HepG2 (cell line): ENCODE measurements around the gene CAPN3. TPM values are rescaled to one million over a fixed set of nuclear protein-coding genes. Genes with fewer than 3 reads are reported as not detected.

Experiments
- CEBPG ChIP-seq: IDR thresholded peaks from 2 replicates; pipeline ENCODE4 v1.6.1; 2016
- CREB1 ChIP-seq, 2 experiments: fragments of 450-650 bp in 1 of 2; IDR thresholded peaks; 2 replicates each; pipeline ENCODE4 v1.6.1; 2016 to 2017; ENCODE audit warnings: control low read depth in 1 of 2, mild to moderate bottlenecking in 1 of 2, missing compliant biosample characterization in 1 of 2, missing genetic modification characterization in 1 of 2
- FOXO1 ChIP-seq: sonication (generic); formaldehyde crosslinking; IDR thresholded peaks from 2 replicates; pipeline ENCODE4 v1.4.0; 2020; ENCODE audit warnings: missing genetic modification reagents
- HCFC1 ChIP-seq: fragments of 150-350 bp; IDR thresholded peaks from 2 replicates; pipeline ENCODE4 v1.6.1; 2014; ENCODE audit warnings: low read depth, low read length
- HNRNPL ChIP-seq: fragments of 200-400 bp; formaldehyde crosslinking; IDR thresholded peaks from 2 replicates; pipeline ENCODE4 v1.6.1; 2017; ENCODE audit warnings: mild to moderate bottlenecking, low read depth, low read length
- IRF1 ChIP-seq: sonication (generic); formaldehyde crosslinking; IDR thresholded peaks from 2 replicates; pipeline ENCODE4 v1.4.0; 2020; ENCODE audit warnings: low read depth, mild to moderate bottlenecking, missing genetic modification reagents
- MEF2D ChIP-seq: sonication (generic); formaldehyde crosslinking; IDR thresholded peaks from 2 replicates; pipeline ENCODE4 v1.5.1; 2020; ENCODE audit warnings: mild to moderate bottlenecking, missing genetic modification reagents
- MEIS1 ChIP-seq: sonication (generic); formaldehyde crosslinking; IDR thresholded peaks from 2 replicates; pipeline ENCODE4 v1.9.0; 2021; ENCODE audit warnings: mild to moderate bottlenecking, missing genetic modification reagents, moderate library complexity, borderline replicate concordance
- MIER3 ChIP-seq: IDR thresholded peaks from 2 replicates; pipeline ENCODE4 v1.6.1; 2016; ENCODE audit warnings: missing compliant biosample characterization, borderline replicate concordance
- MXI1 ChIP-seq: IDR thresholded peaks from 3 replicates; pipeline ENCODE4 v1.6.1; 2012; ENCODE audit warnings: low read depth, low read length, inconsistent platforms, borderline replicate concordance
- NCOA2 ChIP-seq: sonication (generic); formaldehyde crosslinking; IDR thresholded peaks from 2 replicates; pipeline ENCODE4 v1.8.0; 2022; ENCODE audit warnings: inconsistent platforms
- NFE2 ChIP-seq: sonication (generic); formaldehyde crosslinking; IDR thresholded peaks from 2 replicates; pipeline ENCODE4 v1.4.0; 2020; ENCODE audit warnings: missing genetic modification reagents
- NFIC ChIP-seq: IDR thresholded peaks from 2 replicates; pipeline ENCODE4 v1.6.1; 2012; ENCODE audit warnings: mild to moderate bottlenecking, low read length, inconsistent platforms
- SCMH1 ChIP-seq: sonication (generic); formaldehyde crosslinking; IDR thresholded peaks from 2 replicates; pipeline ENCODE4 v1.9.0; 2021; ENCODE audit warnings: missing genetic modification reagents, mild to moderate bottlenecking, borderline replicate concordance
- TBL1XR1 ChIP-seq: fragments of 150-350 bp; IDR thresholded peaks from 2 replicates; pipeline ENCODE4 v1.6.1; 2014; ENCODE audit warnings: borderline replicate concordance, low read length; ENCODE audit not compliant: partially characterized antibody
- U2AF2 ChIP-seq: fragments of 200-400 bp; formaldehyde crosslinking; IDR thresholded peaks from 2 replicates; pipeline ENCODE4 v1.6.1; 2017; ENCODE audit warnings: low read depth, mild to moderate bottlenecking, low read length
- YY1 ChIP-seq: IDR thresholded peaks from 2 replicates; pipeline ENCODE4 v1.6.1; 2011; ENCODE audit warnings: low read length, low read depth, moderate library complexity, mild to moderate bottlenecking; ENCODE audit not compliant: insufficient read depth, insufficient replicate concordance
- ZFP36 ChIP-seq: fragments of 150-350 bp; IDR thresholded peaks from 2 replicates; pipeline ENCODE4 v1.6.1; 2018; ENCODE audit warnings: borderline replicate concordance, low read length, low read depth; ENCODE audit not compliant: partially characterized antibody
- ZNF12 ChIP-seq: sonication (generic); formaldehyde crosslinking; IDR thresholded peaks from 2 replicates; pipeline ENCODE4 v1.5.0; 2020; ENCODE audit warnings: missing genetic modification reagents
- ZNF234 ChIP-seq: sonication (generic); formaldehyde crosslinking; conservative IDR thresholded peaks from 2 replicates; pipeline ENCODE4 v1.5.1; 2020; ENCODE audit warnings: mild to moderate bottlenecking, missing genetic modification reagents
- ZNF292 ChIP-seq: sonication (generic); formaldehyde crosslinking; IDR thresholded peaks from 2 replicates; pipeline ENCODE4 v1.8.1; 2022; ENCODE audit warnings: mild to moderate bottlenecking, low read depth, missing genetic modification reagents, borderline replicate concordance
- ZNF382 ChIP-seq: sonication (generic); formaldehyde crosslinking; IDR thresholded peaks from 2 replicates; pipeline ENCODE4 v1.5.0; 2020; ENCODE audit warnings: missing genetic modification reagents, mild to moderate bottlenecking, borderline replicate concordance
- ZNF383 ChIP-seq: sonication (generic); formaldehyde crosslinking; IDR thresholded peaks from 2 replicates; pipeline ENCODE4 v1.4.0; 2020; ENCODE audit warnings: missing genetic modification reagents, mild to moderate bottlenecking, borderline replicate concordance
- ZNF432 ChIP-seq: sonication (generic); formaldehyde crosslinking; IDR thresholded peaks from 2 replicates; pipeline ENCODE4 v1.5.0; 2020; ENCODE audit warnings: missing genetic modification reagents, mild to moderate bottlenecking, borderline replicate concordance
- ZNF616 ChIP-seq: sonication (generic); formaldehyde crosslinking; IDR thresholded peaks from 2 replicates; pipeline ENCODE4 v1.5.0; 2020; ENCODE audit warnings: low read depth, mild to moderate bottlenecking, missing genetic modification reagents
- ZNF709 ChIP-seq: sonication (generic); formaldehyde crosslinking; IDR thresholded peaks from 2 replicates; pipeline ENCODE4 v1.5.0; 2020; ENCODE audit warnings: mild to moderate bottlenecking, missing genetic modification reagents
- ZNF747 ChIP-seq: sonication (generic); formaldehyde crosslinking; IDR thresholded peaks from 2 replicates; pipeline ENCODE4 v1.8.1; 2023; ENCODE audit warnings: missing genetic modification reagents, mild to moderate bottlenecking, borderline replicate concordance
- ZNF784 ChIP-seq: sonication (generic); formaldehyde crosslinking; IDR thresholded peaks from 2 replicates; pipeline ENCODE4 v1.5.1; 2020; ENCODE audit warnings: missing genetic modification reagents, mild to moderate bottlenecking, borderline replicate concordance
- ZSCAN5A ChIP-seq: sonication (generic); formaldehyde crosslinking; IDR thresholded peaks from 2 replicates; pipeline ENCODE4 v1.8.0; 2022; ENCODE audit warnings: mild to moderate bottlenecking, missing genetic modification reagents, borderline replicate concordance
- polyA plus RNA-seq, 8 experiments: library from polyadenylated mRNA; depleted of rRNA in 3 of 8; stranded (reverse) in 7 of 8; unstranded in 1 of 8; fragments of >200 nt; fragmentation: Illumina TruSeq in 4 of 8; extraction: Trizol in 4 of 8; gene quantifications; 2 replicates each; pipeline versions ENCODE4 v1.2.1 to v1.2.3, GENCODE V29; 2011 to 2016; ENCODE audit warnings: low read depth in 4 of 8, missing spikeins in 1 of 8, mixed read lengths in 1 of 8; ENCODE audit not compliant: insufficient read depth in 1 of 8
- total RNA-seq, 5 experiments: library from RNA; depleted of rRNA; stranded (reverse); fragments of >200 nt; fragmentation: Illumina TruSeq; extraction: Trizol; gene quantifications; 2 replicates each; pipeline ENCODE4 v1.2.3, GENCODE V29; 2016; ENCODE audit warnings: low read depth in 1 of 5

Gene CAPN3
- total and polyA plus RNA-seq, 2 of the 13 experiments (the other 11 are each of a cell fraction or from before 2014, with no cell fraction given), result 1.3 to 4.6 TPM

- TF ChIP-seq ZNF784 (CRISPR knock-in tag) (no peak), MXI1 (no peak), CREB1 (IDR thresholded peaks at IDR 0.05) (peak; percentile 72), CREB1 (CRISPR knock-in tag; IDR thresholded peaks at IDR 0.05) (peak; percentile 55; the same call in 1 of the 2 replicates), ZNF432 (no peak), HCFC1 (no peak), FOXO1 (CRISPR knock-in tag) (peak; percentile 23; the same call in 1 of the 2 replicates), ZNF234 (no peak), YY1 (peak; percentile 28), ZNF747 (CRISPR knock-in tag) (peak; percentile 80; the same call in 1 of the 2 replicates), SCMH1 (no peak), U2AF2 (no peak), ZNF292 (CRISPR knock-in tag) (0 out of 2 replicates have a peak, but pooled peaks have one; percentile 50), ZNF382 (CRISPR knock-in tag) (no peak), ZNF616 (CRISPR knock-in tag) (no peak), NFE2 (CRISPR knock-in tag) (no peak), HNRNPL (0 out of 2 replicates have a peak, but pooled peaks have one; percentile 72), ZNF12 (CRISPR knock-in tag) (peak; percentile 83), CEBPG (CRISPR knock-in tag) (peak; percentile 82), MEF2D (CRISPR knock-in tag) (peak; percentile 84; the same call in 1 of the 2 replicates), MIER3 (CRISPR knock-in tag) (no peak), ZSCAN5A (no peak; the same call in 1 of the 2 replicates), ZNF709 (CRISPR knock-in tag) (no peak), IRF1 (CRISPR knock-in tag) (no peak), ZFP36 (no peak), ZNF383 (CRISPR knock-in tag) (peak; percentile 83; the same call in 1 of the 2 replicates), TBL1XR1 (peak; percentile 72), NCOA2 (peak; percentile 69), MEIS1 (CRISPR knock-in tag) (peak; percentile 39), NFIC (no peak)
Measured at GRCh38 chr15:42392309-42393024, 33.2 kb downstream of the CAPN3 start (continued).
